ENCODE data around the gene SBF2.
"Not testable (repeated sequence)": the region's sequence is repeated elsewhere in the genome, so short reads cannot be mapped to it uniquely, and the experiment has no call there.

The SBF2 gene

DNA sequence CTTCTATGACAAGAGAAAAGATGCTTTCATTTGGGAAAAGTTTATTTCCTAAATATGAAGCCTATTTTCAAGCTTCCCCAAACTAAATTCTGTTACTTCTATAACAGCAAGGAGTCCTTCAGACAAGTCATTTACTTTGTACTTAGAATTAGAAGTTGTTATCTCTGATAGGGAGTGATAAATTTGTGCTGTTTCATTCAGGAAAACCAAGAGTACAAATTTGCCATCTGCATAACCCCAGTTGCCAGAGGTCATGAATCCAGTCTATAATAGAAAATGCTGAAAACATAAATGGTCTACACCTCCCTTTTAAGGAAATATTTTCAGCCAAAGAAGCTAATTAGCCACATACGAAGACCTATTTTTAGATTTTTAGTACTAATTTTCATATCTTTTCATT, 61.3 kb downstream of the SBF2 start:
- no peaks in the 10 kb centered on the region for H3K4me1 ChIP-seq (ENCODE audit: control insufficient read depth, insufficient read depth, low read depth, low read length)
- H3K18ac ChIP-seq (ENCODE audit: low read depth in 1 of 2, low read length in 2 of 2) = no peak overlapping the region
- no peaks in the 10 kb centered on the region for H3K9me3 ChIP-seq (ENCODE audit: control insufficient read depth, low read length)
- H3K4me2 ChIP-seq (ENCODE audit: low read length, poor library complexity, severe bottlenecking) = no peak overlapping the region
- no peak overlapping the region for H2BK120ac ChIP-seq (ENCODE audit: low read depth, low read length)
- DNase-seq = no peak
- no peak overlapping the region for H3K14ac ChIP-seq (ENCODE audit: low read length in 2 of 2)
- whole genome bisulfite sequencing = 100% methylated on average over 1 of the region's 1 CpG
- no peak overlapping the region for H3K27ac ChIP-seq (ENCODE audit: low read length, poor library complexity, severe bottlenecking)
- H3K36me3 ChIP-seq (ENCODE audit: control insufficient read depth in 1 of 2, insufficient read depth in 2 of 2, low read depth in 1 of 2, low read length in 2 of 2) = peaks cover 0 to 6% of the 10 kb centered on the region in 2 experiments
- H2BK15ac ChIP-seq (ENCODE audit: low read depth, poor library complexity, severe bottlenecking) = no peak overlapping the region
- peak overlapping the region; percentile 21 for H3K9ac ChIP-seq (ENCODE audit: low read length)
- no peak overlapping the region for H2BK12ac ChIP-seq (ENCODE audit: low read length in 2 of 2)
- no peak overlapping the region for H4K91ac ChIP-seq (ENCODE audit: low read length)
- H3K4ac ChIP-seq (ENCODE audit: low read depth in 1 of 2, low read length in 2 of 2) = no peak overlapping the region
- H2AK5ac ChIP-seq (ENCODE audit: low read length, severe bottlenecking) = no peak overlapping the region
- no peak overlapping the region for H4K8ac ChIP-seq (ENCODE audit: low read length)
- H2AFZ ChIP-seq (ENCODE audit: low read depth, low read length) = no peak overlapping the region
- no peak overlapping the region for H2BK5ac ChIP-seq (ENCODE audit: low read depth, low read length, poor library complexity, severe bottlenecking)
- H3K4me3 ChIP-seq (ENCODE audit: insufficient read depth in 1 of 2, low read depth in 1 of 2, low read length in 2 of 2) = no peak overlapping the region
- peaks cover 20% of the 10 kb centered on the region for H3K79me1 ChIP-seq (replicated peaks; ENCODE audit: low read length, poor library complexity, severe bottlenecking)
- H3K27me3 ChIP-seq (ENCODE audit: control insufficient read depth in 1 of 2, insufficient read depth in 1 of 2, low read length in 2 of 2) = no peaks in the 10 kb centered on the region
- H3K23ac ChIP-seq (ENCODE audit: low read length in 2 of 2) = no peak overlapping the region

DNA sequence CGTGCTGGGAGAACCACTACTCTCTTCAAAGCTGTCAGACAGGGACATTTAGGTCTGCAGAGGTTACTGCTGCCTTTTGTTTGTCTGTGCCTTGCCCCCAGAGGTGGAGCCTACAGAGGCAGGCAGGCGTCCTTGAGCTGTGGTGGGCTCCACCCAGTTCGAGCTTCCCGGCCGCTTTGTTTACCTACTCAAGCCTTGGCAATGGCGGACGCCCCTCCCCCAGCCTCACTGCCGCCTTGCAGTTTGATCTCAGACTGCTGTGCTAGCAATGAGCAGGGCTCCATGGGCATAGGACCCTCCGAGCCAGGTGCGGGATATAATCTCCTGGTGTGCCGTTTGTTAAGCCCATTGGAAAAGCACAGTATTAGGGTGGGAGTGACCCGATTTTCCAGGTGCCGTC, 62.2 kb downstream of the SBF2 start:
- H3K18ac ChIP-seq (ENCODE audit: low read depth in 1 of 2, low read length in 2 of 2); H4K91ac ChIP-seq (ENCODE audit: low read length): not testable (repeated sequence)
- 99% methylated on average over 13 of the region's 13 CpGs for WGBS

GRCh38 chr11:10225553-10225952, 68.5 kb downstream of the SBF2 start:
- Histone ChIP-seq H4K91ac (ENCODE audit: low read length) (no peak overlapping the region), H3K9ac (ENCODE audit: low read length) (peak overlapping the region; percentile 45), H3K27ac (ENCODE audit: low read length, poor library complexity, severe bottlenecking) (no peak overlapping the region), H2BK12ac (ENCODE audit: low read length in 2 of 2) (no peak overlapping the region), H3K18ac (ENCODE audit: low read depth in 1 of 2, low read length in 2 of 2) (no peak overlapping the region), H3K23ac (ENCODE audit: low read length in 2 of 2) (no peak overlapping the region), H2BK120ac (ENCODE audit: low read depth, low read length) (no peak overlapping the region), H3K4me3 (ENCODE audit: insufficient read depth in 1 of 2, low read depth in 1 of 2, low read length in 2 of 2) (no peak overlapping the region), H3K4ac (ENCODE audit: low read depth in 1 of 2, low read length in 2 of 2) (no peak overlapping the region), H3K14ac (ENCODE audit: low read length in 2 of 2) (no peak overlapping the region), H2BK15ac (ENCODE audit: low read depth, poor library complexity, severe bottlenecking) (no peak overlapping the region), H3K36me3 (ENCODE audit: control insufficient read depth in 1 of 2, insufficient read depth in 2 of 2, low read depth in 1 of 2, low read length in 2 of 2) (no peaks in the 10 kb centered on the region), H3K9me3 (ENCODE audit: control insufficient read depth, low read length) (no peaks in the 10 kb centered on the region), H4K8ac (ENCODE audit: low read length) (no peak overlapping the region), H3K27me3 (ENCODE audit: control insufficient read depth in 1 of 2, insufficient read depth in 1 of 2, low read length in 2 of 2) (no peaks in the 10 kb centered on the region), H3K4me2 (ENCODE audit: low read length, poor library complexity, severe bottlenecking) (no peak overlapping the region), H2BK5ac (ENCODE audit: low read depth, low read length, poor library complexity, severe bottlenecking) (no peak overlapping the region), H3K79me1 (replicated peaks; ENCODE audit: low read length, poor library complexity, severe bottlenecking) (peaks cover 9% of the 10 kb centered on the region), H2AK5ac (ENCODE audit: low read length, severe bottlenecking) (no peak overlapping the region), H2AFZ (ENCODE audit: low read depth, low read length) (no peak overlapping the region), H3K4me1 (ENCODE audit: control insufficient read depth, insufficient read depth, low read depth, low read length) (no peaks in the 10 kb centered on the region)
- no CpG with 5 or more reads among the region's 2 CpGs for WGBS
- no peak for DNase-seq

More for the DNA sequence above, 62.2 kb downstream of the SBF2 start:
- not testable (repeated sequence) for H3K27ac ChIP-seq (ENCODE audit: low read length, poor library complexity, severe bottlenecking); H3K36me3 ChIP-seq (ENCODE audit: control insufficient read depth in 1 of 2, insufficient read depth in 2 of 2, low read depth in 1 of 2, low read length in 2 of 2); DNase-seq; H3K9me3 ChIP-seq (ENCODE audit: control insufficient read depth, low read length); H3K27me3 ChIP-seq (ENCODE audit: control insufficient read depth in 1 of 2, insufficient read depth in 1 of 2, low read length in 2 of 2); H3K4me2 ChIP-seq (ENCODE audit: low read length, poor library complexity, severe bottlenecking); H2BK12ac ChIP-seq (ENCODE audit: low read length in 2 of 2); H3K23ac ChIP-seq (ENCODE audit: low read length in 2 of 2); H2BK15ac ChIP-seq (ENCODE audit: low read depth, poor library complexity, severe bottlenecking); H3K4me1 ChIP-seq (ENCODE audit: control insufficient read depth, insufficient read depth, low read depth, low read length); H2BK5ac ChIP-seq (ENCODE audit: low read depth, low read length, poor library complexity, severe bottlenecking); H2AK5ac ChIP-seq (ENCODE audit: low read length, severe bottlenecking); H4K8ac ChIP-seq (ENCODE audit: low read length); H3K14ac ChIP-seq (ENCODE audit: low read length in 2 of 2); H2BK120ac ChIP-seq (ENCODE audit: low read depth, low read length); H3K9ac ChIP-seq (ENCODE audit: low read length); H2AFZ ChIP-seq (ENCODE audit: low read depth, low read length); H3K4ac ChIP-seq (ENCODE audit: low read depth in 1 of 2, low read length in 2 of 2); H3K4me3 ChIP-seq (ENCODE audit: insufficient read depth in 1 of 2, low read depth in 1 of 2, low read length in 2 of 2)
- H3K79me1 ChIP-seq (replicated peaks; ENCODE audit: low read length, poor library complexity, severe bottlenecking) = peaks cover 17% of the 10 kb centered on the region

GRCh38 chr11:10222399-10222798, 71.6 kb downstream of the SBF2 start:
- Histone ChIP-seq H4K8ac (ENCODE audit: low read length) (no peak overlapping the region), H3K9ac (ENCODE audit: low read length) (no peak overlapping the region), H3K9me3 (ENCODE audit: control insufficient read depth, low read length) (no peaks in the 10 kb centered on the region), H3K36me3 (ENCODE audit: control insufficient read depth in 1 of 2, insufficient read depth in 2 of 2, low read depth in 1 of 2, low read length in 2 of 2) (peaks cover 6 to 7% of the 10 kb centered on the region in 2 experiments), H3K4me1 (ENCODE audit: control insufficient read depth, insufficient read depth, low read depth, low read length) (no peaks in the 10 kb centered on the region), H3K14ac (ENCODE audit: low read length in 2 of 2) (no peak overlapping the region), H3K79me1 (replicated peaks; ENCODE audit: low read length, poor library complexity, severe bottlenecking) (peaks cover 24% of the 10 kb centered on the region), H3K27me3 (ENCODE audit: control insufficient read depth in 1 of 2, insufficient read depth in 1 of 2, low read length in 2 of 2) (no peaks in the 10 kb centered on the region), H3K4ac (ENCODE audit: low read depth in 1 of 2, low read length in 2 of 2) (no peak overlapping the region), H2BK120ac (ENCODE audit: low read depth, low read length) (no peak overlapping the region), H2AK5ac (ENCODE audit: low read length, severe bottlenecking) (no peak overlapping the region), H2BK12ac (ENCODE audit: low read length in 2 of 2) (no peak overlapping the region), H2BK15ac (ENCODE audit: low read depth, poor library complexity, severe bottlenecking) (no peak overlapping the region), H4K91ac (ENCODE audit: low read length) (no peak overlapping the region), H3K4me3 (ENCODE audit: insufficient read depth in 1 of 2, low read depth in 1 of 2, low read length in 2 of 2) (no peak overlapping the region), H3K23ac (ENCODE audit: low read length in 2 of 2) (no peak overlapping the region), H3K4me2 (ENCODE audit: low read length, poor library complexity, severe bottlenecking) (no peak overlapping the region), H3K27ac (ENCODE audit: low read length, poor library complexity, severe bottlenecking) (no peak overlapping the region), H3K18ac (ENCODE audit: low read depth in 1 of 2, low read length in 2 of 2) (no peak overlapping the region), H2BK5ac (ENCODE audit: low read depth, low read length, poor library complexity, severe bottlenecking) (no peak overlapping the region), H2AFZ (ENCODE audit: low read depth, low read length) (no peak overlapping the region)
- DNase-seq = no peak
- WGBS = 98% methylated on average over 2 of the region's 3 CpGs

Measured in mesenchymal stem cell (in vitro differentiated cells and primary cell).